GM06990 (cell line): ENCODE results near the gene HSD11B1.

Source experiments
- DNase-seq: peaks from one replicate; pipeline ENCODE4 v3.0.0-alpha.2; 2011; ENCODE audit not compliant: insufficient read length; ENCODE audit errors: extremely low read depth
- H3K27me3 ChIP-seq: replicated peaks from 2 replicates; pipeline ENCODE4 v1.6.0; 2011; ENCODE audit warnings: low read length; ENCODE audit not compliant: control insufficient read depth, insufficient read depth
- H3K36me3 ChIP-seq: 2 replicates; pipeline ENCODE4 v1.5.1; 2011; ENCODE audit warnings: low read length; ENCODE audit not compliant: control insufficient read depth, insufficient read depth
- H3K4me3 ChIP-seq: replicated peaks from 2 replicates; pipeline ENCODE4 v1.5.1; 2011; ENCODE audit warnings: low read depth, mild to moderate bottlenecking, control low read depth, low read length
- CTCF ChIP-seq: IDR thresholded peaks from 2 replicates; pipeline ENCODE4 v1.5.1; 2011; ENCODE audit warnings: low read length, control low read depth, mild to moderate bottlenecking, inconsistent platforms; ENCODE audit not compliant: insufficient read depth, poor library complexity, severe bottlenecking

HSD11B1 gene

GRCh38 chr1:209752890-209753289 is 48.2 kb downstream of the HSD11B1 start:
- no peak overlapping the region for H3K4me3 ChIP-seq
- no peaks in the 10 kb centered on the region for H3K36me3 ChIP-seq
- H3K27me3 ChIP-seq, result no peaks in the 10 kb centered on the region
- no peak for DNase-seq
- TF ChIP-seq CTCF, result no peak

GRCh38 chr1:209755256-209755655 is 50.6 kb downstream of the HSD11B1 start:
- Histone ChIP-seq H3K27me3 (no peaks in the 10 kb centered on the region), H3K36me3 (peaks cover 10% of the 10 kb centered on the region), H3K4me3 (no peak overlapping the region; the same call in 1 of the 2 replicates)
- no peak for DNase-seq
- no peak for TF ChIP-seq CTCF

GRCh38 chr1:209755926-209756614 is 51.4 kb downstream of the HSD11B1 start, which contains the start of gene TRAF3IP3:
Gene TRAF3IP3 (plus strand): TSS chr1:209756053. CDS start chr1:209760040, 3,987 bp downstream.
- Histone ChIP-seq H3K27me3 (no peaks in the 10 kb centered on the region), H3K4me3 (peak within 1 kb of the TSS; percentile 70), H3K36me3 (peaks cover 13% of the 10 kb centered on the region)
- TF ChIP-seq CTCF, result no peak
- DNase-seq, result peak; percentile 69

- Histone ChIP-seq H3K4me3 (peak overlapping the region; percentile 70), H3K36me3 (peaks cover 17% of the 10 kb centered on the region), H3K27me3 (no peaks in the 10 kb centered on the region)
- no peak for TF ChIP-seq CTCF
- peak; percentile 53 for DNase-seq
These were observed 52.2 kb downstream of the HSD11B1 start for GRCh38 chr1:209756615-209757445.

- no peak for DNase-seq
- TF ChIP-seq CTCF, result no peak
- Histone ChIP-seq H3K4me3 (peak overlapping the region; percentile 70; the same call in 1 of the 2 replicates), H3K27me3 (no peaks in the 10 kb centered on the region), H3K36me3 (peaks cover 27% of the 10 kb centered on the region)
These were observed 53.8 kb downstream of the HSD11B1 start for GRCh38 chr1:209758400-209758799.
